Retinal pigment epithelial cell (primary cell): ENCODE data around the gene VWC2L.
A peak's percentile ranks its signal among the peaks of the same experiment; 100 is the strongest.

Experiments used
- DNase-seq: peaks from one replicate; pipeline ENCODE4 v3.0.0-alpha.2; 2010; ENCODE audit warnings: low read depth
- H3K4me3 ChIP-seq: 2 replicates; pipeline ENCODE4 v1.5.1; 2011; ENCODE audit warnings: mild to moderate bottlenecking, low read length, control low read depth, moderate library complexity
- CTCF ChIP-seq: conservative IDR thresholded peaks from 2 replicates; pipeline ENCODE4 v1.5.1; 2011; ENCODE audit warnings: low read depth, low read length, control low read depth, inconsistent platforms

VWC2L gene

DNA sequence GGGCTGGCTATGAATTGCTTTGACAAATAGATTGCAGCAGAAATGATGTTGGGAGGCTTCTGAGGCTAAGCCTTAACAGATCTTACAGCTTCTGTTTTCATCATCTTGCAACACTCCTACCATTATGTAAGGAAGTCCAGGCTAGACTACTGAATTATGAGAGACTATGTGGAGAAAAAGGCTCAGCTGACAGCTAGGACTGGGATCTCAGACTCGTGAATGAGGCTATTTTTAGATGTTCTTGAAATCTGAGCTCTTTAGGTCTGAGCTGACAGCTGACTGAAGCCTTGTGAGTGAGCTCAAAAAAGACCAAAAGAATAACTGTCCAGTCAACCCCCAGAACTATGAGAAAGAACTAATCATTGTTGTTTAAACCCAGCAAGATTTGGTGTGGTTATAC, 70.3 kb downstream of the VWC2L start:
- DNase-seq: peak; percentile 93
- no peak overlapping the region for H3K4me3 ChIP-seq
- no peak for TF ChIP-seq CTCF

GRCh38 chr2:214482728-214483127, 71.9 kb downstream of the VWC2L start:
- no peak for TF ChIP-seq CTCF
- DNase-seq: no peak
- H3K4me3 ChIP-seq: no peak overlapping the region

DNA sequence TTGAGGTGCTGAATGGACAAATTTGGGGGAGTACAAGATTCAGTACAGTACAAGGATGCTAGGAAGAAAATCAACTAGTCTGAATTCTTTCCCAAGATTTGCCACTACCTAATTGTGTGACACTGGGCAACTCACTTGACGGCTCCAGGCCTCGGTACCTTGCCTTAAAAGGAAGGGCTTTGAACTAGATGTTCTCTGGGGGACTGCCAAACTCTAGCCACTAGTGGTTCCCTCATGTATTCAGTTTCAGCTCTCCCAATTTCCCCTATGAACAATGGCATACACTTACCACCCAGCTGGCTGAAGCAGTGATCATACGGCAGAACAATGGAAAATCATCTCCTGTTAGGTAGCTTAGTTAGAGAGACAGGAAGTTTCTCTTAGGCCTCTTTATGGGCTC, 73.4 kb downstream of the VWC2L start:
- no peak overlapping the region for H3K4me3 ChIP-seq
- no peak for DNase-seq
- no peak for TF ChIP-seq CTCF

DNA sequence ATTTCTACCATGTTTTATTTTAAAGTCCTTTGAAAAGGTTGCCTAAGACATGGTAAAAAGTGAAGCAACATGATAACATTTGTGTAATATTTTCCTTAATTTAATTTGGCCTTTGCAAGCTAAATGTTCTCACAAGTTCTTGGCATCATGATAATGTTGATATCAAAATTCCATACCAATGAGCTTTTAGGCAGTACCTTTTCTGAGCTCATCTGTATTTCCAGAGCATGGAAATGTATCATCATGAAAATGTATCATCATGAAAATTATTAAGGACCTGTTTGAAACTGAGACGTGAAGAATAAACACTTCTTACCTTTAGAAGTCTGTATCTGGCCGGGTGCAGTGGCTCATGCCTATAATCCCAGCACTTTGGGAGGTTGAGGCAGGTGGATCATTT, 73.8 kb downstream of the VWC2L start:
- no peak for DNase-seq
- no peak overlapping the region for H3K4me3 ChIP-seq
- no peak for TF ChIP-seq CTCF

- TF ChIP-seq CTCF: peak; percentile 20
- no peak overlapping the region for H3K4me3 ChIP-seq
- DNase-seq: no peak
Measured at GRCh38 chr2:214489181-214489580, 78.3 kb downstream of the VWC2L start.

DNA sequence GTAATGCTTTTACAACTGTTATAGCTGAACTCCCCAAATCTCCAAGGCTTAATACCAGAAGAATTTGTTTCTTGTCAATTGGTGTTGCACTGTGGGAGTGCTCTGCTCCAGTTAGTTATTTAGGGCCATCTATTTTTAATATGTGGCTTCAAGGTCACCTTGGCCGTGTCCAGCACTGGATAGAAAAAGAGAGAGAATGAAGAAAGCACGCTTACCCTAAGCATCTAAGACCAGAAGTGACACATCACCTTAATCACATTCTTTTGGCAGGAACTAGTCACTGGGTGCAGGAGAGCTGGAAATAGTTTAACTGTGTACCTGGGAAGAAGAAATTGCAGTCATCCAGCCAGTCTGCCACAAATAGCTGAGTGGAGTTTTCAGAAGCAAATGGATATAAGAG, 78.8 kb downstream of the VWC2L start:
- no peak overlapping the region for H3K4me3 ChIP-seq
- no peak for TF ChIP-seq CTCF
- DNase-seq: no peak

GRCh38 chr2:214492152-214492551, 81.3 kb downstream of the VWC2L start:
- DNase-seq: no peak
- no peak overlapping the region for H3K4me3 ChIP-seq
- no peak for TF ChIP-seq CTCF
